AG04449 (cell line): ENCODE data around the gene NFE2L3.

Source experiments
- CTCF ChIA-PET: fragments of 350-600 bp; formaldehyde crosslinking; extraction: SDS; loops from one replicate; lab custom pipeline; 2021; ENCODE audit warnings: antibody characterized with exemption; lab: Yijun Ruan, JAX
- POLR2A ChIA-PET: fragments of 400-600, 350-600 bp; formaldehyde crosslinking; extraction: SDS; loops from one replicate; lab custom pipeline; 2020; ENCODE audit warnings: antibody characterized with exemption, inconsistent platforms; lab: Yijun Ruan, JAX
- DNase-seq: peaks from one replicate; pipeline ENCODE4 v3.0.0-alpha.2; 2010; ENCODE audit warnings: low read depth, low spot score
- H3K4me3 ChIP-seq: 2 replicates; pipeline ENCODE4 v1.5.1; 2011; ENCODE audit warnings: low read depth, mild to moderate bottlenecking, control low read depth, low read length
- CTCF ChIP-seq: IDR thresholded peaks from one replicate; pipeline ENCODE4 v1.5.1; 2011; ENCODE audit warnings: mild to moderate bottlenecking, moderate library complexity, low read length, control low read depth, inconsistent platforms; ENCODE audit not compliant: insufficient read depth; ENCODE audit errors: missing control alignments

The NFE2L3 gene

GRCh38 chr7:26199301-26200037 lies 47.5 kb downstream of the NFE2L3 start:
- CTCF ChIA-PET, result interaction anchor here (1.0 to 10.3 kb wide), 10 partner anchors 7 to 303 kb away, joined by 3 to 174 read pairs (median 8); no protein-coding TSS in a partner anchor
- DNase-seq, result no peak

GRCh38 chr7:26200038-26200443 lies 48.0 kb downstream of the NFE2L3 start:
- DNase-seq, result no peak
- ChIA-PET POLR2A (interaction anchor here (0.5 to 4.6 kb wide), 14 partner anchors 9 to 1075 kb away, joined by 3 to 24 read pairs (median 5); partner anchors contain the start of gene NFE2L3), CTCF (interaction anchor here (0.6 to 10.3 kb wide), 4 partner anchors 9 to 165 kb away, joined by 3 to 174 read pairs (median 4); no protein-coding TSS in a partner anchor)

More at GRCh38 chr7:26199301-26200037, 47.5 kb downstream of the NFE2L3 start:
- TF ChIP-seq CTCF, result no peak
- peak overlapping the region; percentile 98 for H3K4me3 ChIP-seq
- POLR2A ChIA-PET, result interaction anchor here (0.5 to 4.6 kb wide), 13 partner anchors 8 to 1074 kb away, joined by 3 to 24 read pairs (median 6); partner anchors contain the start of gene NFE2L3

GRCh38 chr7:26200444-26201246 lies 48.6 kb downstream of the NFE2L3 start, which contains the start of gene HNRNPA2B1:
Gene HNRNPA2B1, minus strand, starts transcription at chr7:26200746. Its CDS starts 169 bp downstream, at chr7:26200577.
- POLR2A ChIA-PET, result interaction anchor here (0.6 to 4.6 kb wide), 15 partner anchors 9 to 1075 kb away, joined by 3 to 24 read pairs (median 4); partner anchors contain the start of gene NFE2L3
- CTCF ChIA-PET, result interaction anchor here (0.6 to 10.3 kb wide), 6 partner anchors 9 to 164 kb away, joined by 3 to 174 read pairs (median 4); no protein-coding TSS in a partner anchor
- DNase-seq, result peak; percentile 93
- H3K4me3 ChIP-seq, result peak within 1 kb of the TSS; percentile 98
- TF ChIP-seq CTCF, result no peak

More at GRCh38 chr7:26200038-26200443, 48.0 kb downstream of the NFE2L3 start:
- peak overlapping the region; percentile 98 for H3K4me3 ChIP-seq
- no peak for TF ChIP-seq CTCF

GRCh38 chr7:26201247-26202018 lies 49.4 kb downstream of the NFE2L3 start, which contains the start of gene CBX3:
Gene CBX3, plus strand, starts transcription at chr7:26201745. Its CDS starts 1,254 bp downstream, at chr7:26202999.
- H3K4me3 ChIP-seq, result peak within 1 kb of the TSS; percentile 98
- ChIA-PET POLR2A (interaction anchor here (0.6 to 2.8 kb wide), 7 partner anchors 9 to 693 kb away, joined by 3 to 18 read pairs (median 3); no protein-coding TSS in a partner anchor), CTCF (interaction anchor here (1.0 to 2.2 kb wide), 3 partner anchors 46 to 317 kb away, joined by 3 to 8 read pairs (median 3); no protein-coding TSS in a partner anchor)
- no peak for TF ChIP-seq CTCF
- no peak for DNase-seq
